Right ventricle myocardium inferior (tissue), 1 donor: ENCODE results near the gene CST7. TPM values are rescaled to one million over a fixed set of nuclear protein-coding genes. Genes with fewer than 3 reads are reported as not detected.

ENCODE experiments used
- ATAC-seq: fragments of 200-7000 bp; cut with Tn5 transposase; one replicate; pipeline ENCODE4 v1.9.1; 2020; ENCODE audit warnings: mild to moderate bottlenecking, moderate library complexity
- DNase-seq: peaks from one replicate; pipeline ENCODE4 v3.0.0; 2021; ENCODE audit errors: missing footprints
- intact Hi-C: fragments of 100-400 bp; cut with DNase I; formaldehyde crosslinking; loops from one replicate; pipeline ENCODE4 v1.11.0; 2022
- total RNA-seq: library from RNA; stranded (reverse); fragmentation: NEBNext Ultra II Directional; extraction: Animal tissue kit (Norgen Biotek cat#: 25700); gene quantifications from one replicate; pipeline ENCODE4 v1.2.1, GENCODE V29; 2021
- donor health status: DM: no; HTN: yes; CAD: no; lungs with severe emphysema.

Gene CST7
- total RNA-seq, 1 donor from 2014 or later, result 1.4 TPM

DNA sequence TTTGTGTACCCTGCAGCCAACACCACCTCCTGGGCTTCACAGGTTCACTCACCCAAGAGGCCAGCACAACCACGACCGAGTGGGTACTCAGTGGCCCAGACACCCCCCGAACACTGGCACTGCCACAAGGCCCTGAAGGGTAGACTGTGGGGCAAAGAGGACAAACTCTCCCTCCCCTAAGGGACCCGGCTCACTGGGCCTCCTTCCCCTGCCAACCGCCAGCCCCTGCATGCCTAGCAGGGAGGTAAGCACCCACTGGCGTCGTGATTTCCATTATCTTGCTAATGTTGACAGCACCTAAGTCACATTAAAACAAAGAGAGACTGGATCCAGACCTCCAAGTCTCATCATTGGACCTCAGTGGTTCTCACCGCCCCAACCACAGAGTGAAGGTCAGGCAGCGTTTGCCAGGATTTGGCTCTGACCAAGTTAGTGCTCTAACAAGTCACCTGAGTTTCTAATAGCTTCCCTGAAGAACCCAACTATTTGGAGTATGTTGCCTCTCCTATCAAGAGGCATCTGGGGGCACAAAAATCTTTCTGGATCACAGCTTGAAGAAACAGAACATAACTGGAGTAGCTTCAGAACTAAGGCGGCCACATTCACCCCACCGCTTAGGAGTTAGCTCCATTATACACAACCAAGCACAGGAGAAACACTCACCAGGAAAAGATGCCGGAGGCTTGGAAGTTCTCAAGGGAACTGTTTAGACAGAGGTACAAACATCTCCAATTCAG lies 57.5 kb downstream of the CST7 start:
- ATAC-seq, result no peak
- intact Hi-C loops, result no loop called here
- DNase-seq, result no peak

GRCh38 chr20:25007491-25008305 lies 58.6 kb downstream of the CST7 start:
- intact Hi-C loops, result no loop called here
- DNase-seq (no peak), ATAC-seq (no peak)

DNA sequence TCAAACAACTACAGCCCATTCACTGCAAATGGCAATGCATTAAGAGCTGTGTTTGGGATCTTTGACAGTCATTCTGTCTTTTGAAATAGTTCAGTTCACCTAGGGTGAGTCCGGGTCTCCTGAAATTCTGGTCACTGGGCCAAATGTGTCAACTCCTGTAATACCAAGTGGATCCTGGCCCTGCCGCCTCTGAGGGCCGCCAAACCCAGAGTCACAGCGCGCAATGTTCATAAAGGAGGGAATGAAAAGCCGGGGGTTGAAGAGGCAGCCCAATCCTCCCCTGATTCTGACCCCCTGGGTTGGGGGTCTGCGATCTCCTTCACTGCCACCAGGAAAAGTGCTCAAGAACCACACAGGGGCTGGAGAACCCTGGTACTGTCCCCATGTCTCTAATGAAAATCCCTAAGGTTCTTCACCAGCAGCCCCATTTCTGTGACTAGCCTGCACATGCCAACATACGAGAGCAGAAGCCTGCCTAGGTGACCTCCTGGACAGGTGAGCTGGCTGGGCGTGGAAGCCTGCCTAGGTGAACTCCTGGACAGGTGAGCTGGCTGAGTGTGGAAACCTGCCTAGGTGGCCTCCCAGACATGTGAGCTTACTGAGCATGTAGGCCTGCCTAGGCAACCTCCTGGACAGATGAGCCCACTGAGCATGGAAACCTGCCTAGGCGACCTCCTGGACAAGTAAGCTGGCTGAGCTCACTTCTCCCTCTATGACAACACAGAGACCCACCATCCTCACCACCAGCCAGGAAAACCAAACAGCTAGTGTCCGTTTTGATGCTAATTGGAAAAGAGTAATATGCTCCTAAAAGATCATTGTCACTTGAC lies 59.5 kb downstream of the CST7 start:
- DNase-seq, result no peak
- intact Hi-C loops, result no loop called here
- no peak for ATAC-seq

Other genes with a start within 250 kb of the CST7 start
- gene APMAP, start 43.5 kb downstream of the CST7 start, total RNA-seq, result 26.8 TPM
- gene ACSS1, start 108.9 kb downstream of the CST7 start, total RNA-seq, result 135 TPM
- gene VSX1, start 132.9 kb downstream of the CST7 start, total RNA-seq, result 0.14 TPM
- gene ENTPD6, start 246.4 kb downstream of the CST7 start, total RNA-seq, result 132 TPM